Measurements from ENCODE around the gene DCLRE1A.
"Not testable (repeated sequence)": the region's sequence is repeated elsewhere in the genome, so short reads cannot be mapped to it uniquely, and the experiment has no call there.

The DCLRE1A gene

GRCh38 chr10:113820507-113820906, 33.4 kb downstream of the DCLRE1A start:
- peaks cover 9% of the 10 kb centered on the region for H3K27me3 Mint-ChIP-seq (ENCODE audit: low read depth, poor library complexity)
- peak; percentile 41 for DNase-seq
- peak; percentile 23 for TF ChIP-seq CTCF (IDR thresholded peaks at IDR 0.05)
- H3K9me3 Mint-ChIP-seq: no peaks in the 10 kb centered on the region
- no peak overlapping the region for H3K27ac Mint-ChIP-seq
- H3K4me3 Mint-ChIP-seq: no peak overlapping the region
- no peaks in the 10 kb centered on the region for H3K36me3 Mint-ChIP-seq (ENCODE audit: low read depth)
- no peaks in the 10 kb centered on the region for H3K4me1 Mint-ChIP-seq

- Mint-ChIP-seq H3K27me3 (ENCODE audit: low read depth, poor library complexity) (peaks cover 9% of the 10 kb centered on the region), H3K4me1 (no peaks in the 10 kb centered on the region), H3K27ac (no peak overlapping the region), H3K4me3 (no peak overlapping the region), H3K9me3 (no peaks in the 10 kb centered on the region), H3K36me3 (ENCODE audit: low read depth) (no peaks in the 10 kb centered on the region)
- no peak for TF ChIP-seq CTCF (IDR thresholded peaks at IDR 0.05)
- no peak for DNase-seq
Observed at GRCh38 chr10:113819989-113820388, 33.9 kb downstream of the DCLRE1A start.

- H3K27ac Mint-ChIP-seq; H3K27me3 Mint-ChIP-seq (ENCODE audit: low read depth, poor library complexity); H3K4me1 Mint-ChIP-seq; H3K36me3 Mint-ChIP-seq (ENCODE audit: low read depth); H3K4me3 Mint-ChIP-seq; DNase-seq: not testable (repeated sequence)
- peaks cover 11% of the 10 kb centered on the region for H3K9me3 Mint-ChIP-seq
Observed at GRCh38 chr10:113814700-113815099, 39.2 kb downstream of the DCLRE1A start.

GRCh38 chr10:113808168-113808567, 45.7 kb downstream of the DCLRE1A start:
- Mint-ChIP-seq H3K36me3 (ENCODE audit: low read depth) (no peaks in the 10 kb centered on the region), H3K4me3 (no peak overlapping the region), H3K4me1 (no peaks in the 10 kb centered on the region), H3K27me3 (ENCODE audit: low read depth, poor library complexity) (peaks cover 19% of the 10 kb centered on the region), H3K27ac (no peak overlapping the region), H3K9me3 (peaks cover 7% of the 10 kb centered on the region)
- no peak for DNase-seq
- no peak for TF ChIP-seq CTCF (IDR thresholded peaks at IDR 0.05)

- H3K4me1 Mint-ChIP-seq: no peaks in the 10 kb centered on the region
- no peak for DNase-seq
- no peak overlapping the region for H3K27ac Mint-ChIP-seq
- no peak for TF ChIP-seq CTCF (IDR thresholded peaks at IDR 0.05)
- no peaks in the 10 kb centered on the region for H3K36me3 Mint-ChIP-seq (ENCODE audit: low read depth)
- H3K4me3 Mint-ChIP-seq: no peak overlapping the region
- H3K27me3 Mint-ChIP-seq (ENCODE audit: low read depth, poor library complexity): peaks cover 26% of the 10 kb centered on the region
- H3K9me3 Mint-ChIP-seq: no peaks in the 10 kb centered on the region
Observed at GRCh38 chr10:113806503-113806902, 47.4 kb downstream of the DCLRE1A start.

GRCh38 chr10:113802997-113803396, 50.9 kb downstream of the DCLRE1A start:
- H3K27me3 Mint-ChIP-seq (ENCODE audit: low read depth, poor library complexity): peaks cover 22% of the 10 kb centered on the region
- H3K9me3 Mint-ChIP-seq: no peaks in the 10 kb centered on the region
- DNase-seq: no peak
- H3K27ac Mint-ChIP-seq: no peak overlapping the region
- no peak overlapping the region for H3K4me3 Mint-ChIP-seq
- no peaks in the 10 kb centered on the region for H3K4me1 Mint-ChIP-seq
- no peak for TF ChIP-seq CTCF (IDR thresholded peaks at IDR 0.05)
- H3K36me3 Mint-ChIP-seq (ENCODE audit: low read depth): no peaks in the 10 kb centered on the region

All from nephron progenitor cell (in vitro differentiated cells).